ENCODE data around the gene FCRLB.
"Not testable (repeated sequence)": the region's sequence is repeated elsewhere in the genome, so short reads cannot be mapped to it uniquely, and the experiment has no call there.

FCRLB gene

GRCh38 chr1:161720956-161721737 is at the start of gene FCRLB:
Gene FCRLB (plus strand): TSS chr1:161721544. CDS start chr1:161722673, 1,129 bp downstream.
- no peak for DNase-seq

GRCh38 chr1:161673437-161673836 is 47.9 kb upstream of the FCRLB start:
- DNase-seq = not testable (repeated sequence)

- DNase-seq = not testable (repeated sequence)
These were observed 46.9 kb upstream of the FCRLB start for GRCh38 chr1:161674447-161674846.

- DNase-seq = not testable (repeated sequence)
These were observed 46.4 kb upstream of the FCRLB start for GRCh38 chr1:161674908-161675307.

- no peak for DNase-seq
These were observed 44.9 kb upstream of the FCRLB start for GRCh38 chr1:161676441-161676840.

GRCh38 chr1:161676958-161677689 is 44.2 kb upstream of the FCRLB start:
- DNase-seq = no peak

- no peak for DNase-seq
These were observed 42.8 kb upstream of the FCRLB start for GRCh38 chr1:161678500-161678899.

GRCh38 chr1:161681879-161682278 is 39.5 kb upstream of the FCRLB start:
- no peak for DNase-seq

GRCh38 chr1:161688946-161689345 is 32.4 kb upstream of the FCRLB start:
- no peak for DNase-seq

GRCh38 chr1:161691846-161692245 is 29.5 kb upstream of the FCRLB start:
- no peak for DNase-seq

GRCh38 chr1:161693020-161693712 is 28.2 kb upstream of the FCRLB start:
- not testable (repeated sequence) for DNase-seq

- not testable (repeated sequence) for DNase-seq
These were observed 23.0 kb upstream of the FCRLB start for GRCh38 chr1:161698302-161698701.

- DNase-seq = no peak
These were observed 19.1 kb upstream of the FCRLB start for GRCh38 chr1:161702250-161702649.

- DNase-seq = no peak
These were observed 15.8 kb upstream of the FCRLB start for GRCh38 chr1:161705537-161705936.

GRCh38 chr1:161706113-161706481 is 15.2 kb upstream of the FCRLB start:
- DNase-seq = no peak

- DNase-seq = no peak
These were observed 14.6 kb upstream of the FCRLB start, which contains the start of gene FCRLA for GRCh38 chr1:161706482-161707347. Gene FCRLA (plus strand): TSS chr1:161707229. CDS start chr1:161707265, 36 bp downstream.

GRCh38 chr1:161707503-161707902 is 13.8 kb upstream of the FCRLB start:
- no peak for DNase-seq

- no peak for DNase-seq
These were observed 12.0 kb upstream of the FCRLB start for GRCh38 chr1:161709373-161709772.

GRCh38 chr1:161710560-161710959 is 10.8 kb upstream of the FCRLB start:
- no peak for DNase-seq

- no peak for DNase-seq
These were observed 2.6 kb upstream of the FCRLB start for GRCh38 chr1:161718559-161719324.

GRCh38 chr1:161719325-161719611 is 2.1 kb upstream of the FCRLB start:
- DNase-seq = no peak

- DNase-seq = no peak
These were observed 922 bp upstream of the FCRLB start for GRCh38 chr1:161720422-161720821.
